Measurements from ENCODE around the gene UBAC2. TPM values are rescaled to one million over a fixed set of nuclear protein-coding genes. Genes with fewer than 3 reads are reported as not detected.

UBAC2 gene
- total and polyA plus RNA-seq, 2 donors (not counting 3 experiments of a cell fraction or from before 2014, with no cell fraction given) = 45.7 to 54.4 TPM

DNA sequence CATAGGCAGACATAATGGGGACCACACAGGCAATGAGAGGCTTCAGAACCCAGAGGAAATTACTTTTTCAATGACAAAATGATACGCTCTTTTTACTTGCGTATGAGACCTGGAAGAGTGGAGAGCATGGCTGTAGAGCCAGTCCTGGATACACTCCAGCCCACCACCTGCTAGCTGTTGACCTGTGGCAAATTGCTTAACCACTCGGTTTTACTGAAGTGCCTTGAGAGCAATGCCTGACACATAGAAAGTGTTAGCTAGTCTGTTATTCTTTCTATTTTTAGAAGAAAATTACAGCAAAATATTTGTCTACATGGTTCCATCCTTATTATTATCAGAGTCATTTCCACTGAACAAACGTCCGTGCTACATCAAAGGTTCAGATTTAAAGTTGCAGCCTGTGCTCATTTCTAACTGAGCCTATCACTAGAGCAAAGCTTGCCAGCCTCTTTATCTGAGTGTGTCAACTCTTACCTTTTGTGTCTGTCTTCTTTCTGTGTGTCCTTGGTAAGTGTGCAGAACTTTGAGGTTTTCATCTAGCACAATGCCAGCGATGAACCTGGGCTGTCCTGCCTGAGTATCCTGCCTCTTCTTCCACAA is 116.1 kb downstream of the UBAC2 start:
- intact Hi-C loops (cut with micrococcal nuclease) (no loop called here), dilution Hi-C loops (cut with MboI; ENCODE audit: extremely low pct_ligation_motif_present, low sequenced_read_pairs) (no loop called here)
- POLR2A ChIA-PET = no interaction called here
- DNase-seq (ENCODE audit: low read depth, low spot score) = no peak
- FAIRE-seq = no peak
- peaks cover 41% of the 10 kb centered on the region for H3K4me1 ChIP-seq (ENCODE audit: control insufficient read depth, extremely low read depth, insufficient read depth, low read length)
- no peaks in the 10 kb centered on the region for H3K9me1 ChIP-seq (replicated peaks; ENCODE audit: control insufficient read depth, extremely low read depth, insufficient read depth, low read length)
- no peak overlapping the region for H2AFZ ChIP-seq (ENCODE audit: low read depth, low read length)
- H3K79me2 ChIP-seq (ENCODE audit: control insufficient read depth, insufficient read depth, low read length) = no peaks in the 10 kb centered on the region
- H3K9ac ChIP-seq (replicated peaks; ENCODE audit: extremely low read depth, insufficient read depth, low read length) = no peak overlapping the region
- no peaks in the 10 kb centered on the region for H3K9me3 ChIP-seq (replicated peaks; ENCODE audit: control insufficient read depth, insufficient read depth, low read length)
- no peaks in the 10 kb centered on the region for H3K27me3 ChIP-seq (ENCODE audit: control insufficient read depth in 2 of 2, insufficient read depth in 2 of 2, low read length in 2 of 2)
- no peak overlapping the region for H3K27ac ChIP-seq (ENCODE audit: insufficient read depth, low read depth, low read length)
- no peak overlapping the region for H3K4me2 ChIP-seq (ENCODE audit: insufficient read depth, low read length)
- CTCF ChIA-PET = no interaction called here
- H3K36me3 ChIP-seq (ENCODE audit: control insufficient read depth in 2 of 2, extremely low read depth in 1 of 2, insufficient read depth in 2 of 2, low read length in 2 of 2) = no peaks in the 10 kb centered on the region
- no peak for TF ChIP-seq JUN (IDR thresholded peaks at IDR 0.05; ENCODE audit: borderline replicate concordance, insufficient read depth, insufficient read length, low read depth)
- no peak for TF ChIP-seq POLR2A (IDR thresholded peaks at IDR 0.05; ENCODE audit: low read depth, low read length)
- TF ChIP-seq POLR2AphosphoS5 (IDR thresholded peaks at IDR 0.05; ENCODE audit: insufficient read depth, low read depth, low read length) = no peak
- no peak for TF ChIP-seq EZH2 (IDR thresholded peaks at IDR 0.05; ENCODE audit: borderline replicate concordance, low read depth, low read length, severe bottlenecking)
- TF ChIP-seq, protein P1, sequence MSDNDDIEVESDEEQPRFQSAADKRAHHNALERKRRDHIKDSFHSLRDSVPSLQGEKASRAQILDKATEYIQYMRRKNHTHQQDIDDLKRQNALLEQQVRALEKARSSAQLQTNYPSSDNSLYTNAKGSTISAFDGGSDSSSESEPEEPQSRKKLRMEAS (IDR thresholded peaks at IDR 0.05; ENCODE audit: insufficient read depth, insufficient read length) = no peak
- TF ChIP-seq FOS (IDR thresholded peaks at IDR 0.05; ENCODE audit: borderline replicate concordance, insufficient read depth, low read length) = no peak
- TF ChIP-seq GATA2 (IDR thresholded peaks at IDR 0.05; ENCODE audit: insufficient read depth, insufficient read length, low read depth, low read length) = no peak
- TF ChIP-seq MYC (IDR thresholded peaks at IDR 0.05; ENCODE audit: low read depth, low read length) = no peak
- TF ChIP-seq, protein P2, sequence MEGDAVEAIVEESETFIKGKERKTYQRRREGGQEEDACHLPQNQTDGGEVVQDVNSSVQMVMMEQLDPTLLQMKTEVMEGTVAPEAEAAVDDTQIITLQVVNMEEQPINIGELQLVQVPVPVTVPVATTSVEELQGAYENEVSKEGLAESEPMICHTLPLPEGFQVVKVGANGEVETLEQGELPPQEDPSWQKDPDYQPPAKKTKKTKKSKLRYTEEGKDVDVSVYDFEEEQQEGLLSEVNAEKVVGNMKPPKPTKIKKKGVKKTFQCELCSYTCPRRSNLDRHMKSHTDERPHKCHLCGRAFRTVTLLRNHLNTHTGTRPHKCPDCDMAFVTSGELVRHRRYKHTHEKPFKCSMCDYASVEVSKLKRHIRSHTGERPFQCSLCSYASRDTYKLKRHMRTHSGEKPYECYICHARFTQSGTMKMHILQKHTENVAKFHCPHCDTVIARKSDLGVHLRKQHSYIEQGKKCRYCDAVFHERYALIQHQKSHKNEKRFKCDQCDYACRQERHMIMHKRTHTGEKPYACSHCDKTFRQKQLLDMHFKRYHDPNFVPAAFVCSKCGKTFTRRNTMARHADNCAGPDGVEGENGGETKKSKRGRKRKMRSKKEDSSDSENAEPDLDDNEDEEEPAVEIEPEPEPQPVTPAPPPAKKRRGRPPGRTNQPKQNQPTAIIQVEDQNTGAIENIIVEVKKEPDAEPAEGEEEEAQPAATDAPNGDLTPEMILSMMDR (IDR thresholded peaks at IDR 0.05; ENCODE audit: extremely low read depth in 1 of 2, insufficient read depth in 1 of 2, low read depth in 1 of 2, low read length in 2 of 2) = no peak
- no TSS peak for BruUV-seq (replicated peaks)
- H3K4me3 ChIP-seq (replicated peaks in 1 of 3; ENCODE audit: insufficient read depth in 1 of 3, low read depth in 1 of 3, low read length in 3 of 3) = no peak overlapping the region
- no peaks in the 10 kb centered on the region for H4K20me1 ChIP-seq (replicated peaks; ENCODE audit: control insufficient read depth, extremely low read depth, insufficient read depth, low read length)
